ENCODE results near the gene SENP3. TPM values are rescaled to one million over a fixed set of nuclear protein-coding genes. Genes with fewer than 3 reads are reported as not detected.

Gene SENP3
- total RNA-seq, 1 donor from 2014 or later: 102 TPM

DNA sequence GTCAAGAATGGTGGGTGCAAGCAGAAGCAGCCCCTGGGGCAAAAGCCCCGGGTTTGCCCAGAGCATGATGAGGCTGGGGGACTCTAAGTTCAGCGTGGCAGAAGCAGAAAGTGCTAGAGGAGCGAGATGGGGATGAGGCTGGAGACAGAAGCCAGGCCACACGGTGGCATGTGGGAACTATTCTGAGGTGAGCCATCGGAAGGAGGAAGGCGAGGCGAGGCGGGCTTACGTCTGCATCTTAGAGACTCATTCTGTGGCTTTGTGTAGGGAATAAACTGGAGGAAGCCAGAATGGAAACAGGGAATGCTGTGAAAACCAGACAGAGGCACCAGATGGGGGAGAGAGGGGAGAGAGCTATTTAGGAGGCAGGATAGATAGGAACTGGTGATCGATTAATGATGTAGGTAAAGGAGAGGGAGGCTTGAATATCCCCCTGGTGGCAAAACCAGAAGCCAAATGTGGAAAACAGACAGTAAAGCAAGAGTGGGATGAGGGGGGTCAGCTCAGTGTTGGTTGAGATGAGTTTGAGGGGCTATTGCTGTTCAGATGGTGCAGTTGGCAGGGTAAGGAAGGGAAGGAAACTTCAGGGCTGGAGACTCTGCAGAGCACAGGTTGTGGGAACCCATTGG, 6.3 kb upstream of the SENP3 start:
- FAIRE-seq: no peak
- DNase-seq (ENCODE audit: low spot score in 2 of 2): no peak

DNA sequence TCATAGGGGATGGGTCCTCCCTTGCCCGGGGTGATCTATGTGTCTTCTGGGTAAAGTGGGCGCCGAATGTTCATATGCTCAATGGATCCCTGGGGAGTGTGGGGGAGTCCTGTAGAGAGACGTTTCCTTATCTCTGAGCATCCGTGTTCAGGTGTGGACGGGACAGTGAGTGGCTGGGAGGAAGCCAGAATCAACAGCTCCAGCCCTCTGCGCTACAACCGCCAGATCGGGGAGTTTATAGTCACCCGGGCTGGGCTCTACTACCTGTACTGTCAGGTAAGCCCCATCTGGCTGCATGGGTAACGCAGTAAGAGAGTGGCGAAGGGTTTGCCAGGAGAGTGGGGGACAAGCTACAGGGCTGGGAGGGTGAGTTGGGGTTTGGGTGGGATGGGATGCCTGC, 5.1 kb upstream of the SENP3 start:
- FAIRE-seq: no peak

DNA sequence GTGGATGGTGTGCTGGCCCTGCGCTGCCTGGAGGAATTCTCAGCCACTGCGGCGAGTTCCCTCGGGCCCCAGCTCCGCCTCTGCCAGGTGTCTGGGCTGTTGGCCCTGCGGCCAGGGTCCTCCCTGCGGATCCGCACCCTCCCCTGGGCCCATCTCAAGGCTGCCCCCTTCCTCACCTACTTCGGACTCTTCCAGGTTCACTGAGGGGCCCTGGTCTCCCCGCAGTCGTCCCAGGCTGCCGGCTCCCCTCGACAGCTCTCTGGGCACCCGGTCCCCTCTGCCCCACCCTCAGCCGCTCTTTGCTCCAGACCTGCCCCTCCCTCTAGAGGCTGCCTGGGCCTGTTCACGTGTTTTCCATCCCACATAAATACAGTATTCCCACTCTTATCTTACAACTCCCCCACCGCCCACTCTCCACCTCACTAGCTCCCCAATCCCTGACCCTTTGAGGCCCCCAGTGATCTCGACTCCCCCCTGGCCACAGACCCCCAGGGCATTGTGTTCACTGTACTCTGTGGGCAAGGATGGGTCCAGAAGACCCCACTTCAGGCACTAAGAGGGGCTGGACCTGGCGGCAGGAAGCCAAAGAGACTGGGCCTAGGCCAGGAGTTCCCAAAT, 4.5 kb upstream of the SENP3 start:
- DNase-seq (ENCODE audit: low spot score in 2 of 2) (no peak), FAIRE-seq (no peak)

More for the DNA sequence above, 5.1 kb upstream of the SENP3 start:
- DNase-seq (ENCODE audit: low spot score in 2 of 2): no peak

DNA sequence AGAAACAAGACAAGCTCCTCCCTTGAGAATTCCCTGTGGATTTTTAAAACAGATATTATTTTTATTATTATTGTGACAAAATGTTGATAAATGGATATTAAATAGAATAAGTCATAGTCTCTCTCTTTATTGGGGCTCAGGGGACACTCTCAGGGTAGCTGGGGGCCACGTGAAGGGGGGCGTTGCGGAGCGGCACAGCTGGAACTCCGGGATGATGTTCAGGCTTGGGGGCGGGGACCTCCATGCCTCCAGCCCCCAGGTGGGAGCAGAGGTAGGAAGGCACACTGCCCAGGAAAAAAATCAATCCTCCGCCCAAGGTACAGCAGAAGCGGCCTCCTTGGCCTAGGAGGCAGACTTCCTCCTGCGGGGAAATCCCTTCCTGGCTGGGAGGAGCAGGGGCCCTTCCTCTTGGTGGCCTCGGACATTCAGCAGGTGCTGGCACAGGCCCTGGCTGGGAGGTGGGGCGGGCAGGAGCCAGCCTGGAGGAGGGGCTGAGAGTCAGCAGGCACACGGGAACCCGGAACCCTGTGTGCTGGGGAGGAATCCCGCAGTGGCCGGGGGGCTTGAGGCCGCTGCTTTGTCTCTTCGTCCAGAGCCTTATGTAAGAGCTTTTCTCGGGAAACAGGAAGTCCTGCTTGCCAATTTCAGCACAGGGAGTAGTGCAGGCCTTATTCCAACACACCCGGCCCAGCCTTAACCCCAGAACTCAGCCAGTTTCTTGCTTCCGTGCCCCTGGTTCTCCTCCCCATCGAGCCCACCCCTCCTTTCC, 3.8 kb upstream of the SENP3 start:
- DNase-seq (ENCODE audit: low spot score in 2 of 2) (peak; percentile 60 to 73), FAIRE-seq (no peak)

DNA sequence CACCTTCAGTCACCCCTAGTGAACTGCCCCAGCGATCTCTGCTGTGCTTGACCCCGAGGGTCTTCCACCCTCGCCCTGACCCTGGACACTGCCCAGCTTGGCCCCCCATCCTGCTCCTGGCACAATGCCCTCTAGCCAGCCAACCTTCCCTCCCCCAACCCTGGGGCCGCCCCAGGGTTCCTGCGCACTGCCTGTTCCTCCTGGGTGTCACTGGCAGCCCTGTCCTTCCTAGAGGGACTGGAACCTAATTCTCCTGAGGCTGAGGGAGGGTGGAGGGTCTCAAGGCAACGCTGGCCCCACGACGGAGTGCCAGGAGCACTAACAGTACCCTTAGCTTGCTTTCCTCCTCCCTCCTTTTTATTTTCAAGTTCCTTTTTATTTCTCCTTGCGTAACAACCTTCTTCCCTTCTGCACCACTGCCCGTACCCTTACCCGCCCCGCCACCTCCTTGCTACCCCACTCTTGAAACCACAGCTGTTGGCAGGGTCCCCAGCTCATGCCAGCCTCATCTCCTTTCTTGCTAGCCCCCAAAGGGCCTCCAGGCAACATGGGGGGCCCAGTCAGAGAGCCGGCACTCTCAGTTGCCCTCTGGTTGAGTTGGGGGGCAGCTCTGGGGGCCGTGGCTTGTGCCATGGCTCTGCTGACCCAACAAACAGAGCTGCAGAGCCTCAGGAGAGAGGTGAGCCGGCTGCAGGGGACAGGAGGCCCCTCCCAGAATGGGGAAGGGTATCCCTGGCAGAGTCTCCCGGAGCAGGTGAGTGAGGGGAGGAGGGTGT, 3.0 kb upstream of the SENP3 start, which contains the start of gene TNFSF13:
TSS of gene TNFSF13 (plus strand) at position 207 of the 776 bp plus-strand sequence. CDS start at position 497, 290 bp downstream.
- FAIRE-seq (no peak), DNase-seq (ENCODE audit: low spot score in 2 of 2) (no peak)

DNA sequence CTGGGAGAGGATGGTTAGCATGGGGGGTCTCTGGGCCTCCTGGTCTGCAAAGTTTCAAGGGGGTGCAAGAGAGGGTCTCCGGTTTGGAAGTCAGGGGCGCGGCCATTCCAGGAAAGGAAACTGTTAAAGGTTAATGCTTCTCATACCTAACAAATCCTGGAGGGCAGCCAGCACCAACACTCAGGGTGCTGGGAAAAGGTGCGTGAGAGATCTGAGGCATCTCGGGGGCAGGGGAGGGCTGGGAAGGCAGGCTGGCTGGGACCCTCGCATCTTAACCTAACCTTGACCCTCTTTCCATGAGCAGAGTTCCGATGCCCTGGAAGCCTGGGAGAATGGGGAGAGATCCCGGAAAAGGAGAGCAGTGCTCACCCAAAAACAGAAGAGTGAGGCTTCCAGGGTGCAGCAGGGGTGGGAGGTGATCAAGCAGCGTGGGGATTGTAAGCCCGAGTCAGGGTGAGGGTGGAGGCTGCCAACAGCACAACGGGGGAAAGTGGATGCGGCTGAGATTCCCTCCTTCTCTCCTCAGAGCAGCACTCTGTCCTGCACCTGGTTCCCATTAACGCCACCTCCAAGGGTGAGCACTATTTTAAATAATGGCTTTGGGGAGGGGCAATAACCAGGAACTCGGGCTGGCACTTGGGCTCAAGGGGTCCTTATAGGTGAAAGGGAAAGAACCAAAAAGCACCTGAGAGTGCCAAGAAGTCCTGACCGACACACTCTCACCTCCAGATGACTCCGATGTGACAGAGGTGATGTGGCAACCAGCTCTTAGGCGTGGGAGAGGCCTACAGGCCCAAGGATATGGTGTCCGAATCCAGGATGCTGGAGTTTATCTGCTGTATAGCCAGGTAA, 2.2 kb upstream of the SENP3 start:
- no peak for FAIRE-seq

DNA sequence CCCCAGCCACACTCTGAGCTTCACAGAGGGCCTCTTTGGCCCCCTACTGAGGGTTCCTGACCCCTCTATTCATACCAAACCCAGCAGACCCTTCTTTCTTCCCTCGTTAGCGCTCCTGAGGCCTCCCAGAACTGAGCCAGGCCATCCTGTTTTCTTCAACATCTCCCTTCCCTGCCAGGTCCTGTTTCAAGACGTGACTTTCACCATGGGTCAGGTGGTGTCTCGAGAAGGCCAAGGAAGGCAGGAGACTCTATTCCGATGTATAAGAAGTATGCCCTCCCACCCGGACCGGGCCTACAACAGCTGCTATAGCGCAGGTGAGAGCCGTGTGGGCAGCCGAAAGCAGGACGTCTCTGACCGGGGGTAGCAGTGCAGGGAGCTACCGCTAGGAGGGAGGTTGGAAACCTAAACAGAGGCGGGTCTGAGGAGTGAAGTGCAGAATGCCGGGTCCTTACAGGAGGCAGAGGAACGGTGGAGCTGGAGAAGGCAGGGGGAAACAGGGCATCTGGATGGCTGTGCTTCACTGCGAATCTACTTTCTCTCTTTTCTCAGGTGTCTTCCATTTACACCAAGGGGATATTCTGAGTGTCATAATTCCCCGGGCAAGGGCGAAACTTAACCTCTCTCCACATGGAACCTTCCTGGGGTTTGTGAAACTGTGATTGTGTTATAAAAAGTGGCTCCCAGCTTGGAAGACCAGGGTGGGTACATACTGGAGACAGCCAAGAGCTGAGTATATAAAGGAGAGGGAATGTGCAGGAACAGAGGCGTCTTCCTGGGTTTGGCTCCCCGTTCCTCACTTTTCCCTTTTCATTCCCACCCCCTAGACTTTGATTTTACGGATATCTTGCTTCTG, 1.3 kb upstream of the SENP3 start:
- DNase-seq (ENCODE audit: low spot score in 2 of 2): no peak
- FAIRE-seq: no peak

More for the DNA sequence above, 2.2 kb upstream of the SENP3 start:
- DNase-seq (ENCODE audit: low spot score in 2 of 2): no peak

DNA sequence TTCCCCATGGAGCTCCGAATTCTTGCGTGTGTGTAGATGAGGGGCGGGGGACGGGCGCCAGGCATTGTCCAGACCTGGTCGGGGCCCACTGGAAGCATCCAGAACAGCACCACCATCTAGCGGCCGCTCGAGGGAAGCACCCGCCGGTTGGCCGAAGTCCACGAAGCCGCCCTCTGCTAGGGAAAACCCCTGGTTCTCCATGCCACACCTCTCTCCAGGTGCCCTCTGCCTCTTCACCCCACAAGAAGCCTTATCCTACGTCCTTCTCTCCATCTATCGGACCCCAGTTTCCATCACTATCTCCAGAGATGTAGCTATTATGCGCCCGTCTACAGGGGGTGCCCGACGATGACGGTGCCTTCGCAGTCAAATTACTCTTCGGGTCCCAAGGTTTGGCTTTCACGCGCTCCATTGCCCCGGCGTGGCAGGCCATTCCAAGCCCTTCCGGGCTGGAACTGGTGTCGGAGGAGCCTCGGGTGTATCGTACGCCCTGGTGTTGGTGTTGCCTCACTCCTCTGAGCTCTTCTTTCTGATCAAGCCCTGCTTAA, 617 bp upstream of the SENP3 start:
- FAIRE-seq: no peak
- DNase-seq (ENCODE audit: low spot score in 2 of 2): peak; percentile 91 to 92

DNA sequence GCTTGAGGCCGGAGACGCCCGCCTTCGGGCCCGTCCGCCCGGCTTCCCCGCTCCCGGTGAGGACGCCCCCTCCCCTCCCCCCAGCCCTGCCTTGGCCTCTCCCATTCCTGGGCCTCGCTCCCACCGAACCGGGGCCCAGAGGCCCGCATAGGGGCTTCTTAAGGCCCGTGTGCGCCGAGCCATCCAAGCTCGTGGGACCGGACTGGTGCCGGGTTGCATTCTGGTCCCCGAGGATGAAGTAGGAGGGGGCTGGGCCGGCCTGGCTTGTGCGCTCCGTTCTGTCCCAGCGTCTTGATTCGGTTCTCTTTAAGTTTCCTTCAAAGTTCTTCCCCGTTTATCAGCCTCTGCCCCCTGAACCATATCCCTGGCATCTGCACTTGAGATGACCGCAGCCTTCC, 488 bp downstream of the SENP3 start:
- no peak for DNase-seq (ENCODE audit: low spot score in 2 of 2)
- no peak for FAIRE-seq

DNA sequence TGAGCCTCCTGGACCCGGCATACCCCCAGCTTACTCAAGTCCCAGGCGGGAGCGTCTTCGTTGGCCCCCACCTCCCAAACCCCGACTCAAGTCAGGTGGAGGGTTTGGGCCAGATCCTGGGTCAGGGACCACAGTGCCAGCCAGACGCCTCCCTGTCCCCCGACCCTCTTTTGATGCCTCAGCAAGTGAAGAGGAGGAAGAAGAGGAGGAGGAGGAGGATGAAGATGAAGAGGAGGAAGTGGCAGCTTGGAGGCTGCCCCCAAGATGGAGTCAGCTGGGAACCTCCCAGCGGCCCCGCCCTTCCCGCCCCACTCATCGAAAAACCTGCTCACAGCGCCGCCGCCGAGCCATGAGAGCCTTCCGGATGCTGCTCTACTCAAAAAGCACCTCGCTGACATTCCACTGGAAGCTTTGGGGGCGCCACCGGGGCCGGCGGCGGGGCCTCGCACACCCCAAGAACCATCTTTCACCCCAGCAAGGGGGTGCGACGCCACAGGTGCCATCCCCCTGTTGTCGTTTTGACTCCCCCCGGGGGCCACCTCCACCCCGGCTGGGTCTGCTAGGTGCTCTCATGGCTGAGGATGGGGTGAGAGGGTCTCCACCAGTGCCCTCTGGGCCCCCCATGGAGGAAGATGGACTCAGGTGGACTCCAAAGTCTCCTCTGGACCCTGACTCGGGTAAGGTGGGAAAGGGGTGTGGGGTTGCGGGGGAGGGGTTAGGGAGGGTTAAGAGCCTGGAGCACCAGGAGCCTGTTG, 1.6 kb downstream of the SENP3 start:
- DNase-seq (ENCODE audit: low spot score in 2 of 2) (no peak), FAIRE-seq (no peak)

DNA sequence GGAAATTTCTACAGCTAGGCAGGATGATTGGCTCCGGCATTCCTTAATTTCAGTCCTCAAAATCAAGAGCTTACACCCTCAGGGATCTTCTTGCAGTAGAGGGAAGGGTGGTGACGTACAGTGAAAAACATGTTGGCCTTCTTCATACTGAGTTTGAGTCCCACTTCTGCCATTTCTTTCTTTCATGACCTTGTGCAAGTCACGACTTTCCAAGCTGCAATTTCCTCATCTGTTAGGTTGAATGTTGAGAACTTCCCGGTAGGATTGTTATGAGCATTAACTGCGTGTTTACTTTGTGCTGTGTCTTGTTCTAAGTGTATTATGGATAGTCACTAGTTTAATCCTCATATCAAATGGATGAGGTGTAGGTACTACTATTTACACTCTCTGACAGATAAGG, 7.9 kb downstream of the SENP3 start:
- DNase-seq (ENCODE audit: low spot score in 2 of 2): no peak

DNA sequence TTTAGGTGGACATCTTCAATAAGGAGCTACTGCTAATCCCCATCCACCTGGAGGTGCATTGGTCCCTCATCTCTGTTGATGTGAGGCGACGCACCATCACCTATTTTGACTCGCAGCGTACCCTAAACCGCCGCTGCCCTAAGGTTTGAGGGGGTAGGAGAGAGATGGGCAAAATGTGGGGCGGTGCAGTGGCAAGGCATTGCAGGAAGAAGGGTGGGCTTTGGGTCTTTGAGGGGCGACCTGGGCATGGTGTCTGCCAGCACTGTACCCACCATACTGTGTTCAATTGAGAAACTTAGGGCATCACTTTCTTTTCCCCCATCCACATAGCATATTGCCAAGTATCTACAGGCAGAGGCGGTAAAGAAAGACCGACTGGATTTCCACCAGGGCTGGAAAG, 8.6 kb downstream of the SENP3 start:
- FAIRE-seq (no peak), DNase-seq (ENCODE audit: low spot score in 2 of 2) (no peak)

More for the DNA sequence above, 7.9 kb downstream of the SENP3 start:
- no peak for FAIRE-seq

DNA sequence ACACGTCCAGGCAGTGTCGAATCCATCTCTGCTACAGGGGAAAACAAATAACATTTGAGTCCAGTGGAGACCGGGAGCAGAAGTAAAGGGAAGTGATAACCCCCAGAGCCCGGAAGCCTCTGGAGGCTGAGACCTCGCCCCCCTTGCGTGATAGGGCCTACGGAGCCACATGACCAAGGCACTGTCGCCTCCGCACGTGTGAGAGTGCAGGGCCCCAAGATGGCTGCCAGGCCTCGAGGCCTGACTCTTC, 10.5 kb downstream of the SENP3 start:
- no peak for FAIRE-seq
- no peak for DNase-seq (ENCODE audit: low spot score in 2 of 2)

DNA sequence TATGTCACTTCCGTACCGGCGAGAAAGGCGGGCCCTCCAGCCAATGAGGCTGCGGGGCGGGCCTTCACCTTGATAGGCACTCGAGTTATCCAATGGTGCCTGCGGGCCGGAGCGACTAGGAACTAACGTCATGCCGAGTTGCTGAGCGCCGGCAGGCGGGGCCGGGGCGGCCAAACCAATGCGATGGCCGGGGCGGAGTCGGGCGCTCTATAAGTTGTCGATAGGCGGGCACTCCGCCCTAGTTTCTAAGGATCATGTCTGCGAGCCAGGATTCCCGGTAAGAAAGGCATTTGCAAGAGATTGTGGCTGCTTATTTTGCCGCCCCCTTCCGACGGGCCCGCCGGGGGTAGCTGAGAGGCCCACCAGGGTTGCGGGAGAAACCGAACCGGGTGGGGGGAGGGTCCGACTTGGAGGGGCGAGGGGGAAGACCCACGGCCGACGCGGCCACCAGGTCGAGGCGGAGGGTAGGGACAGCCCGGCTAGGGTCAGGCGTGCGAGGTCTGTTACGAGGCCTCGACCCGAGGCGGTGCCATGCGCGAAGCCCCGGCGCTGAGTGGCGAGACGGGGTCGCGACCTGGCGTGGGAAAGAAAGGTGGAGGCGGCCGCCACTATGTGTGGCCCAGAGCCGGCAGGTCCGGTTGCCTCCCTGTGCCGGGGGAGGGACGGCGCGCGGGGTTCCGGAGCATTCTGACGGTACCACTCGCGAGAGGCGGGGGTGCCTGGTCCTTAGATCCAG, 11.0 kb downstream of the SENP3 start:
- FAIRE-seq: peak; percentile 98

DNA sequence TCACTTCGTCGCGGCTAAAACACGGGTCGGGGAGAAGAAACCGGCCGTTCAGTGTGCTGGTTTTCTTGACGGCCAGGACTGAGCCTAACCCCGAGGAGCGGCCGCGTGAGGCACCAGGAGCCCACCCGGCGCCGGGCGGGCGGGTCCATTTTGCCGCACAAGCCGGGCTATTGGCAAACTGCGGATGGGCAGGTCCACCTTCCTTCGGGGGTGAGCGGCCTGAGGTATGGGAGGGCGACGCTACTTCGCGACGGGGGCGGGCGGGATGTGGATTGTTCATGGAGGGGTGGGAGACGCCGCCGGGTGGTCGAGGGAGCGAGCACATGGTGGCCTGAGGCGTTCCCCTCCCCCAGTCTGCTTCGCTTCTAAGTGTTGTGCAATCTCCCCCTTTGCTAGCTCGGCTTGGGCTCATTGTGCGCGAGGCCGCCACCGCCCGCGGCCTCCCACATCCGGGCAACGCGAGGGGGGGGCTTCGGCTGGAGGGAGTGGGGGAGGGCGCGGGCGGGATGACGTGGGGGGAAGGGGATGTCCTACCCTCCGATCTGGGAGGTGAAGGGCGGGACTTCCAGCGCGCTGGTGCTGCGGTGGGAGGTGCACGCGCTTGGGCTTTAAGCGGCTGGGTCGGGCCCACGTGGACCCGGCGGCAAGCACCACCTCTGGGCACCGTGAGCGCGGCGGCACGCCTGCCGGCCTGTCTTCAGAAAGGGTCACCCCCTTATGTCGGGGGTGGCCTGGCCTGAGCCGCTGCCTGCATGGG, 11.8 kb downstream of the SENP3 start:
- FAIRE-seq (no peak), DNase-seq (ENCODE audit: low spot score in 2 of 2) (peak; percentile 93 to 94)

More for the DNA sequence above, 11.0 kb downstream of the SENP3 start:
- DNase-seq (ENCODE audit: low spot score in 2 of 2): peak; percentile 99

DNA sequence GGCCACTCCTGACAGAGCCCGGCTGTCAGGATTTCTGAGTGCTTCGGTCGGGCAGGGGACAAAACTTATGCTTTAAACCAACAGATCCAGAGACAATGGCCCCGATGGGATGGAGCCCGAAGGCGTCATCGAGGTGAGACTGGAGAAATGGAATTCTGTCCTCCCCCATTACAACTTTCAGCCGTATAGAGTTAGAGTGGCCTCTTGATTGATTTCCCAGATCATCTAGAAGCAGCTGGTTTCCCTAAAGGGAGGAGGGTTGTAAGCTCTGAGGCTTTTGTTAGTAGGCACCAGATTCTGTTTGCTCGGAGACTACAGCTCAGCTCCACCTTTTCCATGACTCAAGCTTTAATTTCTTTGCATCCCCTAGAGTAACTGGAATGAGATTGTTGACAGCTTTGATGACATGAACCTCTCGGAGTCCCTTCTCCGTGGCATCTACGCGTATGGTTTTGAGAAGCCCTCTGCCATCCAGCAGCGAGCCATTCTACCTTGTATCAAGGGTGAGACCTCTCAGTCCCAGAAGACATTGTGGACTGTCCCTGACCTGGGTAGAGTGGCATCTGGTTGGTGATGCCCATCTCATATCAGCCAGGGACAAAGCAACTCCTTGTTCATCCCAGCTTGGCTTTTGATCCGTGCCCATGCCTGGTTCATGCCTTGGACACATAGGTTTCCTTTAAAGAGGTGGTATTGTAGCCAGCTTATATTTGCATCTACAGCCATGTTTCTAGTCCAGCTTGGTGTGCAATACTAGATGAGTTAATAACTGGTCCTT, 12.6 kb downstream of the SENP3 start:
- FAIRE-seq (no peak), DNase-seq (ENCODE audit: low spot score in 2 of 2) (no peak)

Measured in frontal cortex (tissue), 4 donors.